Trophoblast cell (in vitro differentiated cells and primary cell): ENCODE data around the gene KCNJ6.

ENCODE experiments used
- DNase-seq, 2 donors: peaks; one replicate each; pipeline ENCODE4 v3.0.0-alpha.2; 2016
- H2AFZ ChIP-seq: 2 replicates; pipeline ENCODE4 v1.6.1; 2013; ENCODE audit warnings: low read length, moderate library complexity, mild to moderate bottlenecking; ENCODE audit not compliant: insufficient read depth, poor library complexity
- H2AK5ac ChIP-seq: 2 replicates; pipeline ENCODE4 v1.6.1; 2013; ENCODE audit warnings: mild to moderate bottlenecking, low read length
- H2BK120ac ChIP-seq: 2 replicates; pipeline ENCODE4 v1.6.1; 2013; ENCODE audit warnings: low read length, mild to moderate bottlenecking, moderate library complexity; ENCODE audit not compliant: insufficient read depth, poor library complexity
- H2BK12ac ChIP-seq: 2 replicates; pipeline ENCODE4 v1.6.1; 2013; ENCODE audit warnings: mild to moderate bottlenecking, low read length, moderate library complexity
- H2BK5ac ChIP-seq: 2 replicates; pipeline ENCODE4 v1.6.1; 2013; ENCODE audit warnings: low read length, low read depth, moderate library complexity, mild to moderate bottlenecking; ENCODE audit not compliant: poor library complexity
- H3K14ac ChIP-seq: 2 replicates; pipeline ENCODE4 v1.6.1; 2013; ENCODE audit warnings: mild to moderate bottlenecking, low read length
- H3K18ac ChIP-seq: 2 replicates; pipeline ENCODE4 v1.6.1; 2013; ENCODE audit warnings: mild to moderate bottlenecking, low read length
- H3K23ac ChIP-seq: 2 replicates; pipeline ENCODE4 v1.6.1; 2013; ENCODE audit warnings: low read length
- H3K27ac ChIP-seq: 2 replicates; pipeline ENCODE4 v1.5.1; 2013; ENCODE audit warnings: low read depth, mild to moderate bottlenecking, inconsistent platforms, low read length, moderate library complexity
- H3K27me3 ChIP-seq: 2 replicates; pipeline ENCODE4 v1.6.1; 2013; ENCODE audit warnings: inconsistent platforms, mild to moderate bottlenecking, low read length, moderate library complexity; ENCODE audit not compliant: insufficient read depth
- H3K36me3 ChIP-seq, 2 experiments: 1 replicate in 1 of 2; 2 replicates in 1 of 2; pipeline ENCODE4 v1.6.1; 2013; ENCODE audit warnings: low read length in 2 of 2, mild to moderate bottlenecking in 2 of 2, moderate library complexity in 1 of 2; ENCODE audit not compliant: insufficient read depth in 2 of 2, control insufficient read depth in 1 of 2
- H3K4ac ChIP-seq: 2 replicates; pipeline ENCODE4 v1.6.1; 2013; ENCODE audit warnings: low read depth, mild to moderate bottlenecking, low read length, moderate library complexity
- H3K4me1 ChIP-seq, 2 experiments: 1 replicate in 1 of 2; 2 replicates in 1 of 2; pipeline ENCODE4 v1.6.1; 2013; ENCODE audit warnings: low read length in 2 of 2, mild to moderate bottlenecking in 2 of 2, moderate library complexity in 1 of 2; ENCODE audit not compliant: insufficient read depth in 2 of 2, control insufficient read depth in 1 of 2
- H3K4me2 ChIP-seq: 2 replicates; pipeline ENCODE4 v1.6.1; 2013; ENCODE audit warnings: inconsistent platforms, mild to moderate bottlenecking, low read length, moderate library complexity
- H3K4me3 ChIP-seq: 2 replicates; pipeline ENCODE4 v1.5.1; 2013; ENCODE audit warnings: mild to moderate bottlenecking, low read depth, low read length, inconsistent platforms
- H3K79me1 ChIP-seq: one replicate; pipeline ENCODE4 v1.6.1; 2013; ENCODE audit warnings: low read length
- H3K79me2 ChIP-seq: 2 replicates; pipeline ENCODE4 v1.6.1; 2013; ENCODE audit warnings: low read length, mild to moderate bottlenecking; ENCODE audit not compliant: control insufficient read depth, insufficient read depth, poor library complexity
- H3K9ac ChIP-seq: 2 replicates; pipeline ENCODE4 v1.6.1; 2013; ENCODE audit warnings: mild to moderate bottlenecking, low read length
- H3K9me3 ChIP-seq: 2 replicates; pipeline ENCODE4 v1.6.1; 2013; ENCODE audit warnings: low read depth, mild to moderate bottlenecking, control low read depth, inconsistent platforms, low read length; ENCODE audit not compliant: insufficient read depth
- H4K12ac ChIP-seq: 2 replicates; pipeline ENCODE4 v1.6.1; 2013; ENCODE audit warnings: low read depth, mild to moderate bottlenecking, low read length, moderate library complexity
- H4K8ac ChIP-seq: 2 replicates; pipeline ENCODE4 v1.6.1; 2013; ENCODE audit warnings: low read depth, mild to moderate bottlenecking, low read length, moderate library complexity
- H4K91ac ChIP-seq: one replicate; pipeline ENCODE4 v1.6.1; 2013; ENCODE audit warnings: low read depth, mild to moderate bottlenecking, low read length, moderate library complexity
- WGBS: extraction: QIAGEN DNeasy Blood & Tissue Kit; methylation state at CpG from one replicate; pipeline ENCODE4 v1.1.7; 2013; ENCODE audit warnings: missing lambda C conversion rate; ENCODE audit not compliant: insufficient read length, insufficient coverage; ENCODE audit errors: extremely low coverage; 5-methylcytosine and 5-hydroxymethylcytosine counted together

Gene KCNJ6

DNA sequence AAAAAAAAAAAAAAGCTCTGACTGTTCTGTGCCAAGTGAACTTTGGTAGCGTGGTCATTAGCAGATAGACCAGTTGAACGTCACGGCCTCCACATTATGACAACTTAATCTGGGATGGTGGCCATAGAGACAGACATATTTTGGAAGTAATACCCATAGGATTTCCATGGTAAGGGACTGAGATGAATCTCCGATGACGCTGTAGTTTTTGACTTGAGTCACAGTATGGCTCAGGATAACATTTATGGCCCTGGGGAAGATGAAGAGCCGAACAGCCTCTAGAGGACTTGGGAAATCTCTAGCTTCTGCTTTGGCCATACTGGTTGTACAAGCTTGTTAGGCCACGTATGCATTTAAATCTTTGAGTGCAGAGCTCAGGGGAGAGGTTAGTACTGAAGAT, 214.0 kb downstream of the KCNJ6 start:
- Histone ChIP-seq H3K4me3 (no peak overlapping the region), H3K27me3 (no peaks in the 10 kb centered on the region), H3K9ac (no peak overlapping the region), H3K4ac (no peak overlapping the region), H3K23ac (no peak overlapping the region), H4K8ac (no peak overlapping the region), H3K79me1 (no peaks in the 10 kb centered on the region), H3K79me2 (no peaks in the 10 kb centered on the region), H3K4me2 (no peak overlapping the region), H3K36me3 (no peaks in the 10 kb centered on the region), H2BK12ac (no peak overlapping the region), H2AFZ (no peak overlapping the region), H3K27ac (no peak overlapping the region), H3K4me1 (no peaks in the 10 kb centered on the region), H2AK5ac (no peak overlapping the region), H4K91ac (no peak overlapping the region), H2BK5ac (no peak overlapping the region), H3K18ac (no peak overlapping the region), H2BK120ac (no peak overlapping the region), H4K12ac (no peak overlapping the region), H3K9me3 (peaks cover 3% of the 10 kb centered on the region), H3K14ac (no peak overlapping the region)
- no CpG with 5 or more reads among the region's 7 CpGs for WGBS
- DNase-seq = peak; percentile 77 to 89

GRCh38 chr21:37700641-37701202, 215.5 kb downstream of the KCNJ6 start:
- Histone ChIP-seq H2AK5ac (no peak overlapping the region), H3K4me2 (no peak overlapping the region), H3K14ac (no peak overlapping the region), H2BK12ac (no peak overlapping the region), H3K9me3 (peaks cover 3% of the 10 kb centered on the region), H3K36me3 (no peaks in the 10 kb centered on the region), H3K79me2 (no peaks in the 10 kb centered on the region), H3K18ac (no peak overlapping the region), H4K12ac (no peak overlapping the region), H3K79me1 (no peaks in the 10 kb centered on the region), H4K8ac (no peak overlapping the region), H3K4me3 (no peak overlapping the region), H3K23ac (no peak overlapping the region), H3K27ac (no peak overlapping the region), H3K4me1 (no peaks in the 10 kb centered on the region), H2AFZ (no peak overlapping the region), H3K4ac (no peak overlapping the region), H2BK5ac (no peak overlapping the region), H3K27me3 (no peaks in the 10 kb centered on the region), H3K9ac (no peak overlapping the region), H4K91ac (no peak overlapping the region), H2BK120ac (no peak overlapping the region)
- no CpG with 5 or more reads among the region's 6 CpGs for WGBS
- peak; percentile 33 to 73 for DNase-seq

GRCh38 chr21:37699024-37699775, 217.1 kb downstream of the KCNJ6 start:
- Histone ChIP-seq H3K9ac (no peak overlapping the region), H4K12ac (no peak overlapping the region)
- WGBS = no CpG with 5 or more reads among the region's 5 CpGs

DNA sequence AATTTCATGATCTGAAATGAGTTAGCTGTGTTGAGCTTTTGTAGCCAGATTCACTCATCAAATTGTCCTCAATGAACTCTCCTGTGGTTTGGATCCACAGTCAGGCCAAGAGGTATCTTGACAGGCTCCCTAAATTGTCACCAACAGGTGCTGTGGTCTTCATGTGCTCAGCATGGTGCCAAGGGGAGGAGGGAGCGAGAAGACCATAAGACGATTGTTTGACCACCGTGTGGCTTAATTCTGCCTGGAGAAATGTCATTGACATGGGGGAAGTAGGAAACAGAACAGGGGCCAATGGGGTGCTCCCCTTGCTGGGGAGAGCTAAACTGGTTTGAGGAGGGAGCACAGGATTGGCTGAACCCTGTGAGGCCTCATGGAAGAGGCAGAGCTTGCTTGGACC, 219.3 kb downstream of the KCNJ6 start:
- Histone ChIP-seq H3K4ac (no peak overlapping the region), H3K27me3 (no peaks in the 10 kb centered on the region), H2AK5ac (no peak overlapping the region), H3K36me3 (no peaks in the 10 kb centered on the region), H3K14ac (no peak overlapping the region), H3K9me3 (peaks cover 3% of the 10 kb centered on the region), H4K91ac (no peak overlapping the region), H2AFZ (no peak overlapping the region), H3K79me1 (no peaks in the 10 kb centered on the region), H3K79me2 (no peaks in the 10 kb centered on the region), H2BK5ac (no peak overlapping the region), H2BK120ac (no peak overlapping the region), H3K23ac (no peak overlapping the region), H3K9ac (no peak overlapping the region), H3K4me2 (no peak overlapping the region), H3K18ac (no peak overlapping the region), H4K8ac (no peak overlapping the region), H3K27ac (no peak overlapping the region), H4K12ac (no peak overlapping the region), H3K4me1 (no peaks in the 10 kb centered on the region), H2BK12ac (no peak overlapping the region), H3K4me3 (no peak overlapping the region)
- DNase-seq = no peak
- no CpG with 5 or more reads among the region's 3 CpGs for WGBS

More at GRCh38 chr21:37699024-37699775, 217.1 kb downstream of the KCNJ6 start:
- Histone ChIP-seq H3K4me1 (no peaks in the 10 kb centered on the region), H3K14ac (no peak overlapping the region), H3K4me2 (no peak overlapping the region), H3K4ac (no peak overlapping the region), H3K27ac (no peak overlapping the region), H3K18ac (no peak overlapping the region), H3K9me3 (peaks cover 3% of the 10 kb centered on the region), H2AK5ac (no peak overlapping the region), H2BK5ac (no peak overlapping the region), H4K8ac (no peak overlapping the region), H3K23ac (no peak overlapping the region), H4K91ac (no peak overlapping the region), H3K79me2 (no peaks in the 10 kb centered on the region), H3K27me3 (no peaks in the 10 kb centered on the region), H3K4me3 (no peak overlapping the region), H3K79me1 (no peaks in the 10 kb centered on the region), H2BK12ac (no peak overlapping the region), H3K36me3 (no peaks in the 10 kb centered on the region), H2AFZ (no peak overlapping the region), H2BK120ac (no peak overlapping the region)
- no peak for DNase-seq
